ENCODE measurements around the gene ELF1.
"Not testable (repeated sequence)": the region's sequence is repeated elsewhere in the genome, so short reads cannot be mapped to it uniquely, and the experiment has no call there.

The ELF1 gene

GRCh38 chr13:40983259-40983658, 35.9 kb downstream of the ELF1 start:
- DNase-seq (ENCODE audit: low read depth in 2 of 2), result no peak

- peak in 1 of 2 donors; percentile 49 for DNase-seq (ENCODE audit: low read depth in 2 of 2)
Observed at GRCh38 chr13:40982772-40983171, 36.3 kb downstream of the ELF1 start.

- no peak for DNase-seq (ENCODE audit: low read depth in 2 of 2)
Observed at GRCh38 chr13:40981949-40982348, 37.2 kb downstream of the ELF1 start.

GRCh38 chr13:40981361-40981760, 37.8 kb downstream of the ELF1 start:
- no peak for DNase-seq (ENCODE audit: low read depth in 2 of 2)

- no peak for DNase-seq (ENCODE audit: low read depth in 2 of 2)
Observed at GRCh38 chr13:40980461-40980860, 38.7 kb downstream of the ELF1 start.

GRCh38 chr13:40979232-40979631, 39.9 kb downstream of the ELF1 start:
- no peak for DNase-seq (ENCODE audit: low read depth in 2 of 2)

- DNase-seq (ENCODE audit: low read depth in 2 of 2), result not testable (repeated sequence)
Observed at GRCh38 chr13:40978109-40978508, 41.0 kb downstream of the ELF1 start.

GRCh38 chr13:40975441-40975840, 43.7 kb downstream of the ELF1 start:
- DNase-seq (ENCODE audit: low read depth in 2 of 2), result no peak

- DNase-seq (ENCODE audit: low read depth in 2 of 2), result no peak
Observed at GRCh38 chr13:40974460-40975407, 44.4 kb downstream of the ELF1 start.

GRCh38 chr13:40973409-40973808, 45.7 kb downstream of the ELF1 start:
- DNase-seq (ENCODE audit: low read depth in 2 of 2), result no peak

GRCh38 chr13:40971321-40971720, 47.8 kb downstream of the ELF1 start:
- DNase-seq (ENCODE audit: low read depth in 2 of 2), result no peak

GRCh38 chr13:40970803-40971202, 48.3 kb downstream of the ELF1 start:
- no peak for DNase-seq (ENCODE audit: low read depth in 2 of 2)

GRCh38 chr13:40969169-40969901, 49.8 kb downstream of the ELF1 start:
- no peak for DNase-seq (ENCODE audit: low read depth in 2 of 2)

GRCh38 chr13:40968416-40969000, 50.6 kb downstream of the ELF1 start:
- no peak for DNase-seq (ENCODE audit: low read depth in 2 of 2)

- DNase-seq (ENCODE audit: low read depth in 2 of 2), result no peak
Observed at GRCh38 chr13:40966298-40966697, 52.8 kb downstream of the ELF1 start.

GRCh38 chr13:40963927-40964326, 55.2 kb downstream of the ELF1 start:
- no peak for DNase-seq (ENCODE audit: low read depth in 2 of 2)

- no peak for DNase-seq (ENCODE audit: low read depth in 2 of 2)
Observed at GRCh38 chr13:40961826-40962225, 57.3 kb downstream of the ELF1 start.

GRCh38 chr13:40961214-40961613, 57.9 kb downstream of the ELF1 start:
- DNase-seq (ENCODE audit: low read depth in 2 of 2), result no peak

- no peak for DNase-seq (ENCODE audit: low read depth in 2 of 2)
Observed at GRCh38 chr13:40960716-40961115, 58.4 kb downstream of the ELF1 start.

GRCh38 chr13:40958655-40959054, 60.5 kb downstream of the ELF1 start:
- no peak for DNase-seq (ENCODE audit: low read depth in 2 of 2)

- no peak for DNase-seq (ENCODE audit: low read depth in 2 of 2)
Observed at GRCh38 chr13:40946485-40946884, 72.6 kb downstream of the ELF1 start.

GRCh38 chr13:40943073-40943472, 76.0 kb downstream of the ELF1 start:
- no peak for DNase-seq (ENCODE audit: low read depth in 2 of 2)

- DNase-seq (ENCODE audit: low read depth in 2 of 2), result no peak
Observed at GRCh38 chr13:40941581-40941980, 77.5 kb downstream of the ELF1 start.

All from stimulated activated CD8-positive, alpha-beta memory T cell treated with anti-CD3 and anti-CD28 coated beads, Interleukin-15, amount 100 ng/mL, for 4 hours (primary cell).